HCT116 (cell line): ENCODE results near the gene CSNK2A2. TPM values are rescaled to one million over a fixed set of nuclear protein-coding genes. Genes with fewer than 3 reads are reported as not detected.

ENCODE experiments used
- ATAC-seq: fragments of 200-7000 bp; cut with Tn5 transposase; 2 replicates; pipeline ENCODE4 v1.9.1; 2020; ENCODE audit warnings: mild to moderate bottlenecking, moderate library complexity
- BruUV-seq: library from RNA; stranded (reverse); fragments of 400-500 nt; replicated peaks from 2 replicates; lab custom pipeline; 2021; lab: Mats Ljungman, UMichigan
- CTCF ChIA-PET: fragments of 300-600 bp; sonication (Branson Sonifier 250); formaldehyde crosslinking; loops from one replicate; lab custom pipeline; 2021; ENCODE audit warnings: antibody characterized with exemption; lab: Charles Lee
- POLR2A ChIA-PET: fragments of 300-600, 350-600 bp; sonication (Branson Sonifier 250); formaldehyde crosslinking; loops from one replicate; lab custom pipeline; 2021; ENCODE audit warnings: antibody characterized with exemption; lab: Charles Lee
- RAD21 ChIA-PET, 2 experiments: fragments of 300-600 bp; sonication (Branson Sonifier 250); formaldehyde crosslinking; loops; one replicate each; lab custom pipeline; 2023; ENCODE audit warnings: low total read pairs in 2 of 2; ENCODE audit not compliant: uncharacterized antibody in 2 of 2, unreplicated experiment in 2 of 2, low non-redundant PET in 1 of 2; lab: Charles Lee
- DNase-seq: peaks from one replicate; pipeline ENCODE4 v3.0.0-alpha.2; 2010; ENCODE audit warnings: low read depth, low spot score
- H2AFZ ChIP-seq: fragments of 200-600 bp; shearing (Covaris generic), sonication (generic); 2 replicates; pipeline ENCODE4 v1.6.1; 2017; ENCODE audit warnings: low read depth, mixed run types, mixed read lengths, antibody characterized with exemption, low read length; ENCODE audit not compliant: poor library complexity, severe bottlenecking
- H3K27ac ChIP-seq: 2 replicates; pipeline ENCODE4 v1.5.1; 2012; ENCODE audit warnings: low read depth, low read length
- H3K27me3 ChIP-seq: fragments of 200-600 bp; sonication (generic); 2 replicates; pipeline ENCODE4 v1.6.1; 2016; ENCODE audit warnings: mixed run types, low read length, mixed read lengths; ENCODE audit not compliant: insufficient read depth
- H3K36me3 ChIP-seq, 2 experiments: fragments of 200-500 bp in 1 of 2; fragments of 200-600 bp in 1 of 2; sonication (Bioruptor generic) in 1 of 2; sonication (generic) in 1 of 2; 2 replicates each; pipeline versions ENCODE4 v1.5.1 to v1.6.1; 2014 to 2016; ENCODE audit warnings: low read length in 2 of 2, inconsistent platforms in 1 of 2, mixed read lengths in 1 of 2, mixed run types in 1 of 2; ENCODE audit not compliant: insufficient read depth in 2 of 2, control insufficient read depth in 1 of 2
- H3K4me1 ChIP-seq, 2 experiments: fragments of 200-600 bp in 1 of 2; sonication (generic) in 1 of 2; 2 replicates each; pipeline versions ENCODE4 v1.5.1 to v1.6.1; 2012 to 2017; ENCODE audit warnings: low read length in 2 of 2, inconsistent platforms in 1 of 2, mild to moderate bottlenecking in 1 of 2, mixed read lengths in 1 of 2, mixed run types in 1 of 2, moderate library complexity in 1 of 2; ENCODE audit not compliant: insufficient read depth in 2 of 2, control insufficient read depth in 1 of 2
- H3K4me2 ChIP-seq: fragments of 200-600 bp; sonication (generic); 2 replicates; pipeline ENCODE4 v1.6.1; 2017; ENCODE audit warnings: mixed run types, low read length, mixed read lengths
- H3K4me3 ChIP-seq, 2 experiments: fragments of 200-600 bp in 1 of 2; sonication (generic) in 1 of 2; replicated peaks in 1 of 2; 2 replicates each; pipeline ENCODE4 v1.5.1; 2011 to 2016; ENCODE audit warnings: low read length in 2 of 2, control low read depth in 1 of 2, low read depth in 1 of 2, mild to moderate bottlenecking in 1 of 2, mixed read lengths in 1 of 2, mixed run types in 1 of 2
- H3K79me2 ChIP-seq: fragments of 200-600 bp; sonication (generic); 2 replicates; pipeline ENCODE4 v1.6.1; 2017; ENCODE audit warnings: mild to moderate bottlenecking, mixed run types, low read length, moderate library complexity, mixed read lengths; ENCODE audit not compliant: insufficient read depth
- H3K9ac ChIP-seq: fragments of 200-600 bp; sonication (generic); 2 replicates; pipeline ENCODE4 v1.6.1; 2016; ENCODE audit warnings: low read length, mixed read lengths
- H3K9me2 ChIP-seq: fragments of 200-600 bp; sonication (generic), shearing (Covaris generic); 2 replicates; pipeline ENCODE4 v1.6.1; 2017; ENCODE audit warnings: mixed run types, mild to moderate bottlenecking, moderate library complexity; ENCODE audit not compliant: insufficient read depth
- H3K9me3 ChIP-seq, 2 experiments: fragments of 200-500 bp in 1 of 2; fragments of 200-600 bp in 1 of 2; sonication (Bioruptor generic) in 1 of 2; sonication (generic) in 1 of 2; 2 replicates each; pipeline ENCODE4 v1.6.1; 2014 to 2017; ENCODE audit warnings: low read length in 2 of 2, mixed read lengths in 2 of 2, inconsistent platforms in 1 of 2, low read depth in 1 of 2, mild to moderate bottlenecking in 1 of 2, mixed run types in 1 of 2, moderate library complexity in 1 of 2; ENCODE audit not compliant: control insufficient read depth in 1 of 2, insufficient read depth in 1 of 2
- H4K20me1 ChIP-seq: fragments of 200-600 bp; sonication (generic), shearing (Covaris generic); 2 replicates; pipeline ENCODE4 v1.6.1; 2017; ENCODE audit warnings: mixed run types, mild to moderate bottlenecking, moderate library complexity; ENCODE audit not compliant: insufficient read depth
- ATF3 ChIP-seq: IDR thresholded peaks from 2 replicates; pipeline ENCODE4 v1.6.1; 2012
- CTCF ChIP-seq, 3 experiments: fragments of 200-600 bp in 1 of 3; sonication (generic) in 1 of 3; IDR thresholded peaks in 2 of 3; conservative IDR thresholded peaks in 1 of 3; 2 replicates each; pipeline ENCODE4 v1.5.1; 2012 to 2017; ENCODE audit warnings: low read depth in 2 of 3, low read length in 2 of 3, antibody characterized with exemption in 1 of 3, borderline replicate concordance in 1 of 3, control low read depth in 1 of 3, mild to moderate bottlenecking in 1 of 3, mixed read lengths in 1 of 3, mixed run types in 1 of 3, moderate library complexity in 1 of 3; ENCODE audit not compliant: insufficient read depth in 1 of 3
- EGR1 ChIP-seq: IDR thresholded peaks from 2 replicates; pipeline ENCODE4 v1.6.1; 2012; ENCODE audit warnings: low read depth
- ELF1 ChIP-seq: IDR thresholded peaks from 2 replicates; pipeline ENCODE4 v1.6.1; 2012; ENCODE audit warnings: low read depth, borderline replicate concordance
- EZH2phosphoT487 ChIP-seq: fragments of 200-600 bp; IDR thresholded peaks from 2 replicates; pipeline ENCODE4 v1.6.1; 2018; ENCODE audit warnings: antibody characterized with exemption, borderline replicate concordance
- MAX ChIP-seq: IDR thresholded peaks from 2 replicates; pipeline ENCODE4 v1.6.1; 2012
- POLR2A ChIP-seq: IDR thresholded peaks from 2 replicates; pipeline ENCODE4 v1.7.0; 2011; ENCODE audit warnings: borderline replicate concordance; ENCODE audit not compliant: insufficient read depth, insufficient read length; ENCODE audit errors: extremely low read depth
- POLR2AphosphoS5 ChIP-seq: IDR thresholded peaks from 2 replicates; pipeline ENCODE4 v1.6.1; 2011; ENCODE audit warnings: mild to moderate bottlenecking, low read depth, low read length, moderate library complexity
- RAD21 ChIP-seq: IDR thresholded peaks from 2 replicates; pipeline ENCODE4 v1.6.1; 2012; ENCODE audit warnings: low read depth, mild to moderate bottlenecking
- REST ChIP-seq: IDR thresholded peaks from 2 replicates; pipeline ENCODE4 v1.6.1; 2012; ENCODE audit warnings: low read depth
- ZBTB33 ChIP-seq: IDR thresholded peaks from 2 replicates; pipeline ENCODE4 v1.6.1; 2011; ENCODE audit warnings: mild to moderate bottlenecking, low read length, moderate library complexity; ENCODE audit not compliant: insufficient replicate concordance; ENCODE audit errors: extremely low read depth
- ZFX ChIP-seq: fragments of 450-650 bp; IDR thresholded peaks from 2 replicates; pipeline ENCODE4 v1.6.1; 2017
- intact Hi-C: fragments of 100-400 bp; cut with micrococcal nuclease; formaldehyde crosslinking; loops from 2 replicates; pipeline ENCODE4 v1.10.0; 2022
- total RNA-seq: library from RNA; stranded (reverse); gene quantifications from one replicate; pipeline ENCODE4 v1.2.1, GENCODE V29; 2021; ENCODE audit not compliant: unreplicated experiment

Gene CSNK2A2
- total RNA-seq, 1 experiment from 2014 or later = 97.7 TPM

- no peak for TF ChIP-seq REST
- no peak for TF ChIP-seq ELF1
- Histone ChIP-seq H3K9me3 (no peaks in the 10 kb centered on the region), H3K4me1 (no peaks in the 10 kb centered on the region), H4K20me1 (no peaks in the 10 kb centered on the region), H3K27me3 (0 out of 2 replicates have a peak, but pooled peaks cover 2% of the 10 kb centered on the region), H3K79me2 (no peaks in the 10 kb centered on the region), H3K27ac (no peak overlapping the region), H2AFZ (no peak overlapping the region), H3K9me2 (no peaks in the 10 kb centered on the region), H3K4me3 (no peak overlapping the region), H3K36me3 (no peaks in the 10 kb centered on the region), H3K9ac (no peak overlapping the region), H3K4me2 (no peak overlapping the region)
- RAD21 ChIA-PET = no interaction called here
- CTCF ChIA-PET = no interaction called here
- DNase-seq (no peak), ATAC-seq (no peak)
- POLR2A ChIA-PET = no interaction called here
- BruUV-seq = no TSS peak
- intact Hi-C loops = no loop called here
Observed at GRCh38 chr16:58152246-58152868, 45.5 kb downstream of the CSNK2A2 start.

GRCh38 chr16:58148526-58148925, 49.4 kb downstream of the CSNK2A2 start:
- CTCF ChIA-PET = interaction anchor here (1.1 kb wide), 1 partner anchor 51 kb away, joined by 3 read pairs; no protein-coding TSS in a partner anchor
- no peak overlapping the region for H3K4me3 ChIP-seq
- no peaks in the 10 kb centered on the region for H3K9me2 ChIP-seq
- BruUV-seq = no TSS peak
- ATAC-seq (no peak), DNase-seq (no peak)
- no peak overlapping the region for H2AFZ ChIP-seq
- H3K27me3 ChIP-seq = 0 out of 2 replicates have a peak, but pooled peaks cover 2% of the 10 kb centered on the region
- H4K20me1 ChIP-seq = no peaks in the 10 kb centered on the region
- RAD21 ChIA-PET = no interaction called here
- H3K36me3 ChIP-seq = no peaks in the 10 kb centered on the region
- H3K9ac ChIP-seq = no peak overlapping the region
- no peak overlapping the region for H3K27ac ChIP-seq
- H3K79me2 ChIP-seq = no peaks in the 10 kb centered on the region
- no peaks in the 10 kb centered on the region for H3K9me3 ChIP-seq
- no peaks in the 10 kb centered on the region for H3K4me1 ChIP-seq
- intact Hi-C loops = no loop called here
- POLR2A ChIA-PET = no interaction called here
- no peak overlapping the region for H3K4me2 ChIP-seq
- TF ChIP-seq CTCF (IDR thresholded peaks at IDR 0.05 in 2 of 3, conservative IDR thresholded peaks at IDR 0.05 in 1 of 3; ENCODE audit: borderline replicate concordance in 1 of 3, insufficient read depth in 1 of 3, low read depth in 2 of 3, low read length in 2 of 3) (no peak), POLR2AphosphoS5 (no peak), ZBTB33 (no peak), RAD21 (no peak), MAX (no peak), POLR2A (no peak), EGR1 (no peak), ATF3 (no peak), ZFX (no peak), EZH2phosphoT487 (no peak)
